Measurements from ENCODE around the gene SPTLC2.
"Not testable (repeated sequence)": the region's sequence is repeated elsewhere in the genome, so short reads cannot be mapped to it uniquely, and the experiment has no call there.

The SPTLC2 gene

DNA sequence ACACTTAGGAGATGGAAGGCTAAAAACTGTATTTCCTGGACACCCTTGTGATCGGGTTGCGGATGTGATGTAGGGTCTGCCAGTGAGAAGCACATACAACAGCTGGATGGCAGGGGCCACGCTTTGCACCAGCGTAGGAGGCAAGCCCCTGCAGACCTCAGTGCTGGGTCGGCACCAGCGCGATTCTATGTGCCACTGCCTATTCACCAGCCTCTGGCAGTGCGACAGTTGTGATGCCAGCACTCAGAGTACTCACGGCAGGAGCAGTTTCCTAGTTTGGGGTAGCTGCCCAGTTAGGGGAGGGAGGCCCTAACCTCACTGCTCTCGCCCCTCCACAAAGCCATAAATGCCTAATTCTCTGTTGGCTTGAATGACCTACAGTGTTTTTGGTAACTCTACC, 31.6 kb downstream of the SPTLC2 start:
- no peak for DNase-seq

- no peak for DNase-seq
Measured at GRCh38 chr14:77583657-77584056, 32.8 kb downstream of the SPTLC2 start.

DNA sequence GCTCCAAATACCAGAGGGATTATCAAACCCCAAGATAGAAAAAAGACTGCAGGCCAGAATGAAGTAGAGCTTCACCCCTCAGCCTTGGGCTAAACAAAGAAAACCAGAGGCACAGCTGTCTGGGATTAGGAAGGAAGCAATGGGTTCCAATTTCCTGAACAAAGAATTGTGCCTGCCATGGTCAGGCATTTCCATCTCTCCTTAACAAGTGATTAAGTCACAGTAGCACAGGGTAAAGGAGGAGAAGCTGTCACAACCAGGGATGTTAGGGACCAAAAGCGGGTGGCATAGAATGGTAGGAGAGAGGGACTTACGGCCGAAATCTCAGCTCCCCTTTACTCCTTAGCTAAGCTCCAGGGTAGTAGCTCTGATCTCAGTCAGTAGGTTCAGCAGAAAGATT, 33.9 kb downstream of the SPTLC2 start:
- DNase-seq, result no peak

GRCh38 chr14:77580964-77581505, 35.4 kb downstream of the SPTLC2 start:
- no peak for DNase-seq

DNA sequence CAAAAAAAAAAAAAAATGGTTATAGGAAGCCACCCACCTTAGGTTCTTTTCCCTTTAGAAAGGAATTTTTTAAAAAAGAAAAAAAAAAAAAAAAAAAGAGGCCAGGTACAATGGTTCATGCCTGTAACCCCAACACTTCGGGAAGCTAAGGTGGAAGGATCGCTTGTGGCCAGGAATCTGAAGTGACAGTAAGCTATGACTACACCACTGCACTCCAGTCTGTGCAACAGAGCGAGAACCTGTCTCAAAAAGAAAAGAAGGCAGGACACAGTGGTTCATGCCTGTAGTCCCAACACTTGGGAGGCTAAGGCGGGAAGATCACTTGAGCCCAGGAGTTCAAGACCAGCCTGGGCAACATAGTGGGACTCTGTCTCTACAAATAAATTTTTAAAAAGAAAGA, 36.0 kb downstream of the SPTLC2 start:
- no peak for DNase-seq

- no peak for DNase-seq
Measured at GRCh38 chr14:77579780-77580179, 36.7 kb downstream of the SPTLC2 start.

GRCh38 chr14:77579065-77579464, 37.4 kb downstream of the SPTLC2 start:
- no peak for DNase-seq

DNA sequence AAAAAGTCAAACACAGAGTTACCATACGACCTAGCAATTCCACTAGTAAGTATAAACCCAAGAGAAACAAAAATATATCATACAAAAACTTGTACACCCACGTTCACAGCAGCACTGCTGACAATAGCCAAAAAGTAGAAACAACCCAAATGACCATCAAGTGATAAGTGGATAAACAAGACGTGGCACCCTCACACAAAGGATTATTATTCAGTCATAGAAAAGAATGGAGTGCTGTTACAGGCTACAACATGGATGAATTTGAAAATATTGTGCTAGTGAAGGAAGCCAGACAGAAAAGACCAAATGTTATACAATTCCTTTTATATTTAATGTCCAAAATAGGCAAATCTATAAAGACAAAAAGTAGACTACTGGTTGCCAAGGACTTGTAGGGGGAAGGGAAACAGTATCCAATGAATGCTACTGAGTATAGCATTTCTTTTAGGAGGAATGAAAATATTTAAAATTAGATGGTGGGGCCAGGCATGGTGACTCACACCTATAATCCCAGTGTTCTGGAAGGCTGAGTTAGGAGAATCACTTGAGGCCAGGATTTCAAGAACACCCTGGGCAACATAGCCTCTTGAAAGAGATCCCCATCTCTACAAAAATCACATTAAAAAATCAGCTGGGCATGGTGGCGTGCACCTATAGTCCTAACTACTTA, 41.9 kb downstream of the SPTLC2 start:
- no peak for DNase-seq

DNA sequence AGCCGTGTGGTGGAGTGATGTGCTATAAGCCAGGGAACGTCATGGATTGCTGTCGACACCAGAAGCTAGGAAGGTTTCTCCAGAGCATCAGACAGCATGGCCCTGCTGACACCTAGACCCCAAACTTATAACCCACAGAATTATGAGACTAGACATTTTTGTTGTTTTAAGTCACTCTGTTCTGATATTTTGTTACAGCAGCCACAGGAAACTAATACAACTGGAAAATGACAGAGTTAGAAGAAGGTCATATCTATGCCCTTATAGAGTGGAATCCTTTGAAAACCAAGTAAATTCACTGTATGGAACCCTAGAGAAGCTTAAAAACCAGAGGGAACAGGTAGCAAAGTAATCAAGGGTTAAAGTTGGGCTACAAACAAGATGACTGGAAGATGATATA, 42.5 kb downstream of the SPTLC2 start:
- DNase-seq, result no peak

GRCh38 chr14:77570706-77571268, 45.6 kb downstream of the SPTLC2 start:
- DNase-seq, result no peak

DNA sequence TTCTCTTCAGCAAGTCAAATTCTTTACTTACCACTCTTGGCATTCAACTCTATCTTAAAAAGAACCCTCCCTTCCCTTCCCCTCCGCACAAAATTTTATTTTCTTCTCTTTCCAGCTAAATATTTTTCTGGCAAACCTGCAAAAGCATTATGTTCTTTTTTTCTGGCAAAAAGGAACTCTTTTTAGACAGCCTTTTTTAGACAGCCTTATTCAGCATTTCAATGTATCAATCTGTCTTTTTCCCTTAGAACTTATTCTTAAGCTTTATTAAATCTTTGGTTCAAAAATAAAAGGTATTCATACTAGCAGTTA, 50.5 kb downstream of the SPTLC2 start:
- DNase-seq, result no peak

DNA sequence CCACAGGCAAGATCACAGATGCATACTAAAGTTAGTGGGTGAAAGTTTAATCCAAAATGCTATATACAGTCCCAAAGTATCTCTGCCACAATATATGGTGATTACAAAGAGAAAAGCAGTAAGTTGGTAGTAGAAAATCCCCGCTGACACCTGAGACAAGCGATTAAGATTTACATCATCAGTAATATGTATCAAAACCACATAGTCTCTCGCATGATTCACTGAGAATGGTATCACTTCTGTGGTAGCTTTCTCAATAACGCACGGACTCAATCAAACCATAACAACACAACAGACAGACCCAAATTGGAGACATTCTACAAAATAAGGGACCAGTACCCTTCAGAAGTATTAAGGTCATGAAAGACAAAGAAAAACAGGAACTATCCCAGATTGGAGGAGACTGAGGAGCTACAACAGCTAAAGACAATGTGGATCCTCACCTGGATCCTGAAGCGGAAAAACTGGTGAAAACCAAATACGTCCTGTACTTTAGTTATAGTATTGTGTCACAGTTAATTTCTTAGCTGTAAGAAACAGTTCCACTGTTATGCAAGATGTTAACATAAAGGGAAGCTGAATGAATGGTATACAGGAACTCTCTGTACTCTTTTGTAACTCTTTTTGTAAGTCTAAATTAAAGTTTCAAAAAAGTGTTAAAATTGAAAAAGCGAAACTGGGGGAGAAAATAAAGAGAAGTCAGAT, 51.0 kb downstream of the SPTLC2 start:
- DNase-seq, result no peak

DNA sequence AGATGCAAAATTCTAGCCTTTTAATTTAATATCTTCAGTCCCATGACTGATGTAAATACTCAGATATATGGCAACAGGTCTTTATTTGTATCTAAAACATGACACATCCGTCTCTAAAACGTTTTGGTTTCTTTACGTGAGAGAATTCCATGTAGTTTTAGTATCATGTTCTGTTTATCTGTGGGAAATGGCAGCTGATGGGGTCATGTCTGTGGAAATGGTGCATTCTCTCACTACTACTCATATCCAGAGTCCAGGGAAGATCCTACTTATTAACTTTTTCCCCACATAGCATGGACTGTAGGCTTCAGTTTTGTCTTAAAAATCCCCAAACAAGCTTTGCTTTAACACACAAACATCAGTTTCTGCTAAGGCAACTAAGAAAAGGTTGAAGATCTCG, 53.8 kb downstream of the SPTLC2 start:
- no peak for DNase-seq

DNA sequence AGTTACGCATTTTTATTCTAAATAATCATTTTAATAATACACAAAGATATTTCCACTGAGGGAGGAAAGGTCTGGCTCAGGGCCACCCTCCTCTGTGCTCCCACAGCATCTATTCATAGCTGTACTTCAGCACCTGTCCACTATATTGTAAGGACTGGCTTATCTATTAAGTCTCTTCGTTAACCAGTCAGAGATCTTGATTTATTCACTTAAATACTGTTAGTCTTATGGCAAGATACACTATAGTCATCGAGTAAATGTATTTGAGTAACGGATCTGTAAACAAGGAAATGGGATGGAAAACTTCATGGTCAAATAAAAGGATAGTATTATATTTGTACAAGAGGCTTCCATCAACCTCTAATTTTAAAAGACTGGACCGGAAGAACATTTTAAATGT, 54.6 kb downstream of the SPTLC2 start:
- no peak for DNase-seq

DNA sequence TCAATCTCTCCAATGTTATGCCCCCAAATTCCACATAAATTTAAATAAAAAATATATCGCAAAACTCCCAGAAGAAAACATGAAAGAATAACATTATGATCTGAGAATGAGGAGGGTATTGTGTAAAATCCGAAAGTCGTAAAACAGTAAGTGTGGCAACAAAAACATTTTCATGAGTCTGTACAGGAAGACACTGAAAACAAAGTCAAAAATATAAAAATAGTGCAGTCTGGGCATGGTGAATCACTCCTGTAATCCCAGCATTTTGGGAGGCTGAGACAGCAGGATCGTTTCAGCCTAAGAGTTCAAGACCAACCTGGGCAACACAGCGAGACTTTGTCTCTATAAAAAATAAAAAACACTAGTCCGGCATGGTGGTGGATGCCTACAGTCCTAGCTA, 57.1 kb downstream of the SPTLC2 start:
- DNase-seq, result no peak

- DNase-seq, result no peak
Measured at GRCh38 chr14:77557391-77557790, 59.0 kb downstream of the SPTLC2 start.

GRCh38 chr14:77556946-77557345, 59.5 kb downstream of the SPTLC2 start:
- DNase-seq, result no peak

DNA sequence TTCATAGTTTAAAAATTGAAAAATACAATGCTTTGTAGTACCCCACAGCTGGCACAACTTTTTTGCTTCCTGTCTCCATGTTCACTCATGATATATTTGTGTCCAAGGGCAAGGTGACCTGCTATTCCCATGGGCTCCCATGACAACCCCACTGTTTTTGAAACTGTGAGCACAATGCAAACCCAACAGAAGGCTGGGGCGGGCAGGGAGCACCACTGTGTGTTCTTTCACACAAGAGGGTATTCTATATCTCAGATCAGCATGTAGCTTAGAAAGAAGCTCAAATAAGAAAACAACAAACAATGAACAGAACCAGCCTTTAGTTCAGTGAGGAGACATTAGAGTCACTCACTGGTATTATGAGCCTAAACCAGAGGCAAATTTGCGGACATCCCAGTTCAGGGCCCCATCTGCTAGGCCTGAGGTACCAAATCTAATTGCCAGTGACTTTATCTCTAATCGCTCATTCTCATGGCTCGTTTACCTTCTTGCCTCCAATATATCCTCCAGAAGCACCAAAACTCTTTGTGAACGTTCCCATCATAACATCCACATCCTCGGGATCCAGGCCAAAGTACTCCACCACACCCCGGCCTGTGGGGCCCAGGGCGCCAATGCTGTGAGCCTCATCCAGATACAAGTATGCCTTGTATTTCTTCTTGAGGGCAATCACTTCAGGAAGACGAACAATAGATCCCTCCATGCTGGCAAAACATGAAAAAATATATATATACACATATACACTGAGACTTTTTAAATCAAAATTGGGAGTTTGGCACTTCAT, 61.4 kb downstream of the SPTLC2 start:
- no peak for DNase-seq

DNA sequence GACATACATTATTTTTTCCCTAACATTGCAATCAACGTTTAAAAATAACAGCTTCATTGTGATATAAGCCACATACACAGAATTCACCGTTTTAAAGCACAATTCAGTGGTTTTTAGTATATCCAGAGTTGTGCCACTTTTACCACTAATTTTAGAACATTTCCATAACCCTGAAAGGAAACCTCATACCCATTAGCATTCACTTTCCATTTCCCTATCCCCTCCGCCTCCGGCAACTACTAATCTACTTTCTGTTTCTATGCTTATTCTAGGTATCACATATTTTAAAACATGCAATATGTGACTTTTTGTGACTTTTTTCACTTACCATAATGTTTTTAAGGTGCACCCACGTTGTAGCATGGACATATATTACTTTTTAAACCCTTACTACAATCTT, 62.2 kb downstream of the SPTLC2 start:
- DNase-seq, result no peak

GRCh38 chr14:77549451-77549850, 67.0 kb downstream of the SPTLC2 start:
- no peak for DNase-seq

DNA sequence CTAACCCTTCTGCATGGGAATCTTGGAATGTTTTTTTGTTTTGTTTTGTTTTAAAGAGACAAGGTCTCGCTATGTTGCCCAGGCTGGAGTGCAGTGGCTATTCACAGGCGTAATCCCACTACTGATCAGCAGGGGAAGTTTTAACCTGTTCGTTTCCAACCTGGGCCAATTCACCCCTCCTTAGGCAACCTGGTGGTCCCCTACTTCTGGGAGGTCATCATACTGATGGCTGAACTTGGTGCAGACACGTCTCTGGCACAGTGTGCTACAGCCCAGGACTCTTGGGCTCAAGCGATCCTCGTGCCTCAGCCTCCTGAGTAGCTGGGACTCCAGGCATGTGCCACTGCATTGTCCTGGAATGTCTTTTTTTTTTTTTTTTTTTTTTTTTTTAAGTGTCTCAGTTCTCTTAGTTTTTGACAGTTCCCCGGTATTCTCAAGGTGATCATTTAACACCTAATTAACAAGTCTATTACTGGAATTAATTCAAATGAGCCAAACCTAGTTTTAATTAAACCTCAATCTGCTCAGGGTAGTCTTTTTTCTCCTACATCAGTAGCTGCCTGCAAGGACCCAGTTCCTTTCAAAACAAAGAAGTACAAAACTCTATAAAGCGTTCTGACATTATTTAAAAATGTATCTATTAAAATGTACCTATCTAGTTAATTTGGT, 68.8 kb downstream of the SPTLC2 start:
- DNase-seq, result no peak

DNA sequence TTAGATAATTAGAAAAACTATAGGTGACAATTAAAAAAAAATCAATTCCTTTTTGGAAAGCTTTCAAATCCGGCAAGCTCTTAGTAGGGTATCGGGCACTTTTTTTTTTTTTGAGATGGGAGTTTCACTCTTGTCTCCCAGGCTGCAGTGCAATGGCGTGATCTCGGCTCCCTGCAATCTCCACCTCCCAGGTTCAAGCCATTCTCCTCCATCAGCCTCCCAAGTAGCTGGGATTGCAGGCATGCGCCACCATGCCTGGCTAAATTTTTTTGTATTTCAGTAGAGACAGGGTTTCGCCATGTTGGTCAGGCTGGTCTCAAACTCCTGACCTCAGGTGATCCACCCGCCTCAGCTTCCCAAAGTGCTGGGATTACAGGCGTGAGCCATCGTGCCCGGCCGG, 71.3 kb downstream of the SPTLC2 start:
- DNase-seq, result not testable (repeated sequence)

DNA sequence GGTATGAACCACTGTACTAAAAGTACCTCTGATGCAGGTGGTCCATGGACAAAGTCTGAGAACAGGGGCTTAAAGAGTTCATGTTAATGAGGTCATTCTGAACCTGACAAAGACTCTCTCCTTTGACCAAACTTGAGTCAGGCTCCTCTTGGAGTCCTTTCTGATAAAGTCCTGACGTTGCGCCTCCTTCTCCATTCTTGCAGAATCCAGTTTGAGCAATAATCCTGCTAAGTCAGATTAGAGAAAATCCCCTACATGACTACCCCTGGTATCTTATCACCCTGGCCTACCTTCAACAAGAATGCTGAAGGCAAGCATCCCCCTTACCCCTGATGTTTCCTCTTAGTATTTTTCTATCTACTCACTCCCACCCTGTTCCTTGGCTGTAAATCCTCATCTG, 71.9 kb downstream of the SPTLC2 start:
- DNase-seq, result no peak

All from stimulated activated CD4-positive, alpha-beta T cell treated with anti-CD3 and anti-CD28 coated beads, Interleukin-12 subunit alpha, Interleukin-12 subunit beta, amount 100 ng/mL, for 4 hours (primary cell).